RWPE2 (cell line): ENCODE measurements around the gene C14orf132.

Experiments
- ATAC-seq: fragments of 200-7000 bp; cut with Tn5 transposase; 3 replicates; pipeline ENCODE4 v1.9.1; 2021; ENCODE audit warnings: low read depth
- DNase-seq: peaks from one replicate; pipeline ENCODE4 v3.0.0-alpha.2; 2020; ENCODE audit warnings: low spot score
- H3K27ac ChIP-seq: fragments of 450-650 bp; 2 replicates; pipeline ENCODE4 v1.5.1; 2017; ENCODE audit warnings: mild to moderate bottlenecking; ENCODE audit not compliant: poor library complexity, severe bottlenecking
- H3K27me3 ChIP-seq: fragments of 250-450 bp; sonication (Bioruptor Pico); 2 replicates; pipeline ENCODE4 v1.5.1; 2021; ENCODE audit warnings: mild to moderate bottlenecking, moderate library complexity; ENCODE audit not compliant: insufficient read depth, poor library complexity, severe bottlenecking
- H3K36me3 ChIP-seq: fragments of 250-450 bp; sonication (Bioruptor Pico); 2 replicates; pipeline ENCODE4 v1.5.1; 2020; ENCODE audit warnings: low read depth, mild to moderate bottlenecking, moderate library complexity
- H3K4me1 ChIP-seq: fragments of 250-450 bp; sonication (Bioruptor Pico); 2 replicates; pipeline ENCODE4 v1.5.1; 2021; ENCODE audit warnings: mild to moderate bottlenecking, moderate library complexity; ENCODE audit not compliant: insufficient read depth, poor library complexity, severe bottlenecking
- H3K4me3 ChIP-seq: fragments of 250-450 bp; sonication (Bioruptor Pico); 2 replicates; pipeline ENCODE4 v1.5.1; 2021; ENCODE audit warnings: mild to moderate bottlenecking, moderate library complexity; ENCODE audit not compliant: severe bottlenecking
- H3K9me3 ChIP-seq: fragments of 250-450 bp; sonication (Bioruptor Pico); 2 replicates; pipeline ENCODE4 v1.5.1; 2021; ENCODE audit warnings: mild to moderate bottlenecking, moderate library complexity; ENCODE audit not compliant: severe bottlenecking
- TF ChIP-seq, protein P1 (sequence below): fragments of 450-650 bp; IDR thresholded peaks from one replicate; pipeline ENCODE4 v1.5.1; 2017; ENCODE audit warnings: mild to moderate bottlenecking, moderate library complexity; ENCODE audit not compliant: poor library complexity, severe bottlenecking

The C14orf132 gene

DNA sequence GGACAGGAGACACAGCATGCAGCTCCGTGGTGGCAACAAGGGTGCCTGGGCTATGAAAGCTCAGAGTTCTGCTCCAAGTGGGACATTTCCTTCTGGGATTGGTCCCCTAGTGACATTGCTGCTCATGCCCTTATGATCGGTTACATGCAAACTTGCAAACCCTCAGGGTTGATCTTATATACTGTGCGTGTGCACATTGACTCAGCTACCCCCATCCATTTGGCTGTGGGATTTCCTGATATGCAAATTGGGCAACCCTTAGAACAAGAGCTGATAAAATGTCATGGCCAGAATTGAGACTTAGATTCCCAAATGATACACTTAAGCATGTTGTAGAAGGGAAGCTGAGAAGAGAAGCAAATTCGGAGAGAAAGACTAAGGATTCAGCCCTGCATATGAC is 92.7 kb downstream of the C14orf132 start:
- H3K36me3 ChIP-seq = no peaks in the 10 kb centered on the region
- H3K4me1 ChIP-seq = no peaks in the 10 kb centered on the region
- no peak for ATAC-seq

DNA sequence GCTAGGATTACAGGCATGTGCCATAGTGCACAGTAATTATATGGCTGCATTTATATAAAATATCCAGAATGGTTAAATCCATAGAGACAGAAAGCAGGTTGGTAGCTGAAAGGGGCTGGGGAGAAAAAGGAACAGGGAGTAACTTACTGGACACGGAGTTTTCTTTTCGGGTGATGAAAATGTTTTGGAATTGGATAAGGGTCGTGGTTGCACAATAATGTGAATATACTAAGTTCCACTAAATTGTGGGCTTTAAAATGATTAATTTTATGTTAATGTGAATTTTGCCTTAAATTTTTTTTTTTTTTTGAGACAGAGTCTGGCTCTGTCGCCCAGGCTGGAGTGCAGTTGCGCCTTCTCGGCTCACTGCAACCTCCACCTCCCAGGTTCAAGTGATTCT is 95.3 kb downstream of the C14orf132 start:
- TF ChIP-seq, protein P1, sequence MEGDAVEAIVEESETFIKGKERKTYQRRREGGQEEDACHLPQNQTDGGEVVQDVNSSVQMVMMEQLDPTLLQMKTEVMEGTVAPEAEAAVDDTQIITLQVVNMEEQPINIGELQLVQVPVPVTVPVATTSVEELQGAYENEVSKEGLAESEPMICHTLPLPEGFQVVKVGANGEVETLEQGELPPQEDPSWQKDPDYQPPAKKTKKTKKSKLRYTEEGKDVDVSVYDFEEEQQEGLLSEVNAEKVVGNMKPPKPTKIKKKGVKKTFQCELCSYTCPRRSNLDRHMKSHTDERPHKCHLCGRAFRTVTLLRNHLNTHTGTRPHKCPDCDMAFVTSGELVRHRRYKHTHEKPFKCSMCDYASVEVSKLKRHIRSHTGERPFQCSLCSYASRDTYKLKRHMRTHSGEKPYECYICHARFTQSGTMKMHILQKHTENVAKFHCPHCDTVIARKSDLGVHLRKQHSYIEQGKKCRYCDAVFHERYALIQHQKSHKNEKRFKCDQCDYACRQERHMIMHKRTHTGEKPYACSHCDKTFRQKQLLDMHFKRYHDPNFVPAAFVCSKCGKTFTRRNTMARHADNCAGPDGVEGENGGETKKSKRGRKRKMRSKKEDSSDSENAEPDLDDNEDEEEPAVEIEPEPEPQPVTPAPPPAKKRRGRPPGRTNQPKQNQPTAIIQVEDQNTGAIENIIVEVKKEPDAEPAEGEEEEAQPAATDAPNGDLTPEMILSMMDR = no peak
- DNase-seq (no peak), ATAC-seq (no peak)
- Histone ChIP-seq H3K4me3 (no peak overlapping the region), H3K36me3 (no peaks in the 10 kb centered on the region), H3K27me3 (no peaks in the 10 kb centered on the region), H3K27ac (no peak overlapping the region), H3K9me3 (no peaks in the 10 kb centered on the region), H3K4me1 (no peaks in the 10 kb centered on the region)

More for the DNA sequence above, 92.7 kb downstream of the C14orf132 start:
- TF ChIP-seq, protein P1 = no peak
- H3K4me3 ChIP-seq = no peak overlapping the region
- no peaks in the 10 kb centered on the region for H3K27me3 ChIP-seq
- no peak for DNase-seq
- H3K27ac ChIP-seq = no peak overlapping the region
- H3K9me3 ChIP-seq = no peaks in the 10 kb centered on the region

DNA sequence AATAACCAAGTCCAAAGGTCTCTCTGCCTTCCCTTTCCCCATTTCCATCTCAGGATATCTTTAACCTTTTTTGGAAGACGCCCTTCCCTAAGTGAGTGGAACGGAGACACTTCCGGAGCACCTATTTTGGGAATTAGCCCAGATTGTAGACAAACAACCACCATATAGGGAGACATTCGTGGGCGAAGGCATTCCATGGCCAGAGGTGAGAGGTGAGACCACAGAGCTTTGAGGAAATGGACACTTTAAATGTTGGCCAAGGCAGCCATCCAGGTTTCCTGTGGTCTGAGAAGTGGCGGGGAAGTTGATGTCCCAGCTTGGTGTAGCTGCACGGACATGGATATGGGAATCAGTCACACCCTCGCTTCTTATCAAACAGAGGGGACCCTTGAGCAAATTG is 96.1 kb downstream of the C14orf132 start:
- TF ChIP-seq, protein P1 = no peak
- Histone ChIP-seq H3K27me3 (no peaks in the 10 kb centered on the region), H3K9me3 (no peaks in the 10 kb centered on the region), H3K4me1 (no peaks in the 10 kb centered on the region), H3K27ac (no peak overlapping the region), H3K4me3 (no peak overlapping the region), H3K36me3 (no peaks in the 10 kb centered on the region)
- DNase-seq = no peak
- ATAC-seq = no peak

- DNase-seq (no peak), ATAC-seq (peak; percentile 73)
- Histone ChIP-seq H3K4me1 (no peaks in the 10 kb centered on the region), H3K27me3 (no peaks in the 10 kb centered on the region), H3K9me3 (no peaks in the 10 kb centered on the region), H3K27ac (no peak overlapping the region), H3K36me3 (no peaks in the 10 kb centered on the region), H3K4me3 (no peak overlapping the region)
- TF ChIP-seq, protein P1 = no peak
Measured at GRCh38 chr14:96136371-96137005, 97.3 kb downstream of the C14orf132 start.

- Histone ChIP-seq H3K4me1 (no peaks in the 10 kb centered on the region), H3K36me3 (no peaks in the 10 kb centered on the region), H3K27ac (no peak overlapping the region), H3K4me3 (no peak overlapping the region), H3K27me3 (no peaks in the 10 kb centered on the region), H3K9me3 (no peaks in the 10 kb centered on the region)
- ATAC-seq = no peak
- no peak for DNase-seq
- TF ChIP-seq, protein P1 = no peak
Measured at GRCh38 chr14:96138241-96138640, 99.1 kb downstream of the C14orf132 start.
